WERI-Rb-1 (cell line): Measurements from ENCODE around the gene MIA.
"Not testable (repeated sequence)": the region's sequence is repeated elsewhere in the genome, so short reads cannot be mapped to it uniquely, and the experiment has no call there.

Experiments used
- DNase-seq: peaks from one replicate; pipeline ENCODE4 v3.0.0-alpha.2; 2020
- H3K27ac ChIP-seq: fragments of 250-450 bp; sonication (Bioruptor Pico); 2 replicates; pipeline ENCODE4 v1.5.1; 2020; ENCODE audit warnings: mild to moderate bottlenecking, moderate library complexity
- H3K27me3 ChIP-seq: fragments of 250-450 bp; sonication (Bioruptor Pico); 2 replicates; pipeline ENCODE4 v1.5.1; 2021; ENCODE audit warnings: mild to moderate bottlenecking, low read depth, moderate library complexity; ENCODE audit not compliant: insufficient read depth, severe bottlenecking
- H3K36me3 ChIP-seq: fragments of 250-450 bp; sonication (Bioruptor Pico); 2 replicates; pipeline ENCODE4 v1.5.1; 2020; ENCODE audit warnings: mild to moderate bottlenecking, moderate library complexity
- H3K4me3 ChIP-seq: 2 replicates; pipeline ENCODE4 v1.5.1; 2011; ENCODE audit warnings: low read depth, mild to moderate bottlenecking, control low read depth, low read length
- H3K9me3 ChIP-seq: fragments of 250-450 bp; sonication (Bioruptor Pico); 2 replicates; pipeline ENCODE4 v1.5.1; 2021; ENCODE audit warnings: mild to moderate bottlenecking, moderate library complexity; ENCODE audit not compliant: severe bottlenecking
- CTCF ChIP-seq: IDR thresholded peaks from 2 replicates; pipeline ENCODE4 v1.5.1; 2011; ENCODE audit warnings: low read depth, mild to moderate bottlenecking, control low read depth, inconsistent platforms, low read length

MIA gene

DNA sequence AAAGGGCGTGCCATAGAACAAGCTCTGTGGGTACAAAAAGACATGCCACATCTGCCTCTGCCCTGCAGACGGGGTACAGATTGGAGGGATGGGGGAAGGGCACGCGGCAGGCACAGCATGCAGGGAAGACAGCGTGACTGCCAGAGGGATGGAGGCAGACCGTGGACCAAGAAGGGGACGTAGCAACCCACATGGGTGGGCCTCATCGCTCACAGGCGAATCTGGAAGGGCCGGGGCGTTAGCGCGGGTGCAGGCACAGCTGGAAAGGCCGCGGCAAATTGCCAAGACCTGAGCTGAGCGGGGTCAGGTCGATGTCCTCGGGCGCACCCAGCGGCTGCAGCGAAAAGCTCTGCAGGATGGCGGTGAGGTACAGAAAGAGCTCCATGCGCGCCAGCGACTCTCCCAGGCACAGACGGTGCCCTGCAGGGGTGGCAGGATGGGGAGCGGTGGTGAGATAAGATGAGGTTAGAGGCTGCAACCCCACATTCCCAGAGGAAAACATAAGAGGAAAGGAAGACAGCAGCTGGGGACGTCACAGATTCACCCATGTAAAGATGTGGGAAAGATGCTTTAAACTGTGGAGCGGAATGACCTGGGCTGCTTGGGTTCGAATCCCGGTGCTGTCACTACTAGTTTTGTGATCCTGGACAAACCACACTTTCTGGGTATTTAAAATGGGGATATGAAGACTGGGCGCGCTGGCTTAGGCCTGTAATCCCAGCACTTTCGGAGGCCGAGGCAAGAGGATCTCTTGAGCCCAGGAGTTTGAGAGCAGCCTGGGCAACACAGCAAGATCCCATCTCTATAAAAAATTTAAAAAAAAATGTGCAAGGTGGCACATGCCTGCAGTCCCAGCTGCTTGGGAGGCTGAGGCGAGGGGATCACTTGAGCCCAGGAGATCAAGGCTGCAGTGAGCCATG is 43.4 kb downstream of the MIA start:
- peak; percentile 16; the same call in 1 of the 2 replicates for TF ChIP-seq CTCF

DNA sequence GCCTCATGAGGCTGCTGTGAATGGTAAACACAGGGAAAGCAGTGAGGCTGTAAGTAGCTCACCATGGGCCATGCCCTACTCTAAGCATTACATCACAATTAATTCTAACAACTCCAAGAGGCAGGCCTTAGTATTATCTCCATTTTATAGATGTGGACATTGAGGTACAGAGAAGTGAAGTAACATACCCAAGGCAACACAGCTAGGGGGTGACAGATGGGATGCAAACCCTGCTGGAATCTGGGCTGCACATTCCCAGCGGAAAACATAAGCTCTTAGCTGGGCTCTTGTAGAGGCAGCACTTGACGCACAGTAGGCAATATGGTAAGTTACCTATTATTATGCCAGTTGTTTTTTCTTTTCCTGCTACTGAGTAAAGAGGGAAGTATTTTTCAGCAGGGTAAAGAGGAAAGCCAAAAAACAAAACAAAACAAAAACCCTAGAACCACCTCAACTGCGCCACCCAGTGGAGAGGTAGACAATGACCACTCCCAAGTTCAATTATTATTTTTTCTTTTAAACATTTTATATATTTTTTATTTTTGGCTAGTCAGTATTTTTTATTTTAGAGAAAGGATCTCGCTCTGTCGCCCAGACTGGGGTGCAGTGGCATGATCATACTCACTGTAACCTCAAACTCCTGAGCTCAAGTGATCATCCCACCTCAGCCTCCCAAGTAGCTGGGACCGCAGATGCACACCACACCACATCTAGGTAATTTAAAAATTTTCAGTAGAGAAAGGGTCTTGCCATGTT is 44.3 kb downstream of the MIA start:
- H3K27ac ChIP-seq, H3K27me3 ChIP-seq, H3K36me3 ChIP-seq, H3K9me3 ChIP-seq, H3K4me3 ChIP-seq, DNase-seq: not testable (repeated sequence)
- peak; percentile 25; the same call in 1 of the 2 replicates for TF ChIP-seq CTCF

More for the DNA sequence above, 43.4 kb downstream of the MIA start:
- not testable (repeated sequence) for H3K27me3 ChIP-seq, H3K9me3 ChIP-seq, H3K4me3 ChIP-seq, H3K36me3 ChIP-seq, H3K27ac ChIP-seq
- DNase-seq, result peak; percentile 50

DNA sequence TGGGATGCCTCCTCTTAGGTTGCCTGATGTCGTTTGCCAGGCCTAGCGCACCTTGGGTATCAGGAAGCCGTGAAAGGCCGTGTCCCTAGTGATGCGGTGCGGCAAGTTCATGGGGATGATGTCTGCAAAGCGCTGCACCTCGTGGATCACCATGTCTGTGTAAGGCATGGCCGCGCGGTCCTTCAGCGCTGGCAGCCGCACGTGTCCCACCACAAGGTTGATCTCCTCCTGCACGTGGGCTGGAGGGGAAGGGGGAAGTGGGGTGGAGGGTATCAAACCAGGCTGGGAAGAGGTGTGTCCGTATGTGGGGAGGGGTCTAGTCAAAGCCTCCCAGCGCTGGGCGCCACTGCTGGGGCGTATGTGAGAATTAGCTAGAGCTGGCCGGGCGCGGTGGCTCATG is 46.8 kb downstream of the MIA start:
- Histone ChIP-seq H3K4me3 (no peak overlapping the region), H3K9me3 (no peaks in the 10 kb centered on the region), H3K36me3 (0 out of 2 replicates have a peak, but pooled peaks cover 2% of the 10 kb centered on the region), H3K27me3 (no peaks in the 10 kb centered on the region), H3K27ac (0 out of 2 replicates have a peak overlapping the region, but pooled peaks have one; percentile 0)
- no peak for TF ChIP-seq CTCF
- DNase-seq, result peak; percentile 47

- peak; percentile 32 for DNase-seq
- H3K9me3 ChIP-seq, H3K27me3 ChIP-seq, H3K36me3 ChIP-seq, H3K4me3 ChIP-seq: not testable (repeated sequence)
- H3K27ac ChIP-seq, result 0 out of 2 replicates have a peak overlapping the region, but pooled peaks have one; percentile 0
Measured at GRCh38 chr19:40822704-40823553, 47.6 kb downstream of the MIA start.

GRCh38 chr19:40824916-40825315 is 49.6 kb downstream of the MIA start:
- H3K9me3 ChIP-seq, result not testable (repeated sequence)

GRCh38 chr19:40825460-40826095 is 50.3 kb downstream of the MIA start:
- H3K27ac ChIP-seq, H3K36me3 ChIP-seq, H3K9me3 ChIP-seq, H3K27me3 ChIP-seq, DNase-seq, H3K4me3 ChIP-seq: not testable (repeated sequence)

More at GRCh38 chr19:40824916-40825315, 49.6 kb downstream of the MIA start:
- not testable (repeated sequence) for H3K36me3 ChIP-seq, H3K27ac ChIP-seq, DNase-seq, H3K4me3 ChIP-seq, H3K27me3 ChIP-seq

DNA sequence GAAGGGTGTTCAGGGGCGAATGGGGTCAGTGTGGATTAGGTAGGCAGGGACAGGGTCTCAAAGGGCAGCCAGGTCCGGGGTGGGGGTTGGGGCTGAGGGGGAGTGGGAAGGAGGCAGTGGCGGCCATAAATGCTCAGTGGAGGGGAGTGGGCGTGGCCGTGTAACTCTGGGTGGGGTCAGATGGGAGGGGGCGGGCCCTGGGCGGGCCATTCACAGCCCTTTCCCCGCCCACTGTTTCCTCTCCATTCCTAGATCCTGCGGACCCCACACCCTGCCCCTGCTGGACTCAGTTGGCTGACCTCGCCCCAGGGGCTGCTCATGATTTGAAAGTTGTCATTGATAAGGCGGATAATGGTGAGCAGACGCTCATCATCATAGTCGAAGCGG is 51.0 kb downstream of the MIA start:
- not testable (repeated sequence) for H3K27me3 ChIP-seq, H3K27ac ChIP-seq, H3K4me3 ChIP-seq, H3K36me3 ChIP-seq, H3K9me3 ChIP-seq, DNase-seq

DNA sequence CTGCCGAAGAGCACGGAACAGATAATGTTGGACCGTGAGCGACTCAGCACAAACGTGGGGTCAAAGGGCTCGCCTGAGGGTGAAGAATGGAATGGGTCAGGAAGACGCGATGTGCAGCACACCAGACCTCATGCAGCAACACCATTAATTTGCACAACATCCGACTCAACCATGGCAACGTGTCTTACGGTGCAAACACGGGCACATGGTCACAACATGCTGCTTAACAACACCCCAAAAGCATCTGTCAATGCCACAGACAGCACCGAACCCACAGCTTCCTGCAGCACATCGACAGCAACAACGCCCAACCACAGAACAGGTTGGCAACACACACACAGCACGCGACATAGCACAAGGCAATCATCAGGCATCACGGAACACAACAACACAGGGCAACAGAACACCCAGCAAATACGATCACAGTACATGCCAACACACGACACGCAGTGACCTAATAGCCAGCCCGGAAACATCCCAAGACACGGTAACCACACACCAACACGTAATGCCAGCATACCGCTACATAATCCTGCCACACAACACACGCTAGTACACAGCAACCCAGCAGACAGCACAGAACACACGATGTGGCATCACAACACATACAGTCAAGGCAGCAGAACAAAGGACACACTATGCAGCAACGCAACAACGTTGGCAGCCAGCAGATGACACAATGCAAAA is 51.5 kb downstream of the MIA start:
- not testable (repeated sequence) for H3K36me3 ChIP-seq, DNase-seq, H3K9me3 ChIP-seq, H3K27me3 ChIP-seq, H3K4me3 ChIP-seq, H3K27ac ChIP-seq
